ENCODE measurements around the gene GATAD2A. TPM values are rescaled to one million over a fixed set of nuclear protein-coding genes. Genes with fewer than 3 reads are reported as not detected.

The GATAD2A gene
- total RNA-seq, 2 donors from 2014 or later, result 102 to 145 TPM

DNA sequence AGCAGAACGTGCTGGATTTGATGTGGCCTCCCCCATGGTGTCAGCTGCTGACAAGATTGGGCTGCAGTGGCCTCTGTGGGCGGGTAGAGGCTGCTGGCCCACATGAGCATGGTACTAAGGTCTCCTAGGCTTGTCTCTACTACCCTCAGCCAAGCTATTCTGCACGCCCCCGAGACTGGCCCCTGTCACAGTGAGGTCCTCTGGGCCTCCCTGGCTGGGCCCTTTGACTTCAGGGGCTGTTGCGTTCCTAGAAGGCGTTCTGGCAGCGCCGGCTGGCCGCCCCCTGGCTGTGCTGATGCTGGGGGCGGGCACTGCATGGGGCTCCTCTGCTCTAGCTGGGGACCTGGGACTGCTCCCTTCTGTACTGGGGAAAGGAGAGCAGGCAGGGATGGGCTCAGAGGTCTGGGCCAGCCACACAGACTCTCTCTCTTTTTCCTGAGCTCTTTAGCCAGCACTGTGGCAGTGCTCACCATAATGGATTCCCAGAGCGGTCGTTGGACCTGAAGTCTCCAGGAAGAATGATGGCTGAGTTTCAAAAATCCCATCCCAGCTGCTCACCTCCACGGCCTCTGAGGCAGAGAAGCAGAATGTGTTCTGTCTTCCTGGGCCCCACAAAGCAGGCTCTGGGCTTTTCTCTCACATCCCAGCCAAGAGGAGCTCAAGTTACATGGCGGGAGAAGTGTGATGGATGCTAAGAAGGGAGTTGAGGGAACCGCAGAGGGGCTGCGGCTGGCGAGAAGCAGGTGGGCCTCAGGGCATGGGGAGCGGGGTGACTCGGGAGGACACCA lies 77.5 kb downstream of the GATAD2A start:
- no peak for TF ChIP-seq CTCF (IDR thresholded peaks at IDR 0.05)
- peaks cover 6% of the 10 kb centered on the region for H3K4me1 ChIP-seq
- no peaks in the 10 kb centered on the region for H3K9me3 ChIP-seq
- no peak overlapping the region for H3K4me3 ChIP-seq
- no peak overlapping the region for H3K9ac ChIP-seq (ENCODE audit: low read depth in 2 of 2, low read length in 2 of 2)
- H3K27me3 ChIP-seq, result no peaks in the 10 kb centered on the region
- no peak for DNase-seq
- no peaks in the 10 kb centered on the region for H3K36me3 ChIP-seq
- no peak overlapping the region for H3K27ac ChIP-seq
- intact Hi-C loops (cut with DNase I), result no loop called here

DNA sequence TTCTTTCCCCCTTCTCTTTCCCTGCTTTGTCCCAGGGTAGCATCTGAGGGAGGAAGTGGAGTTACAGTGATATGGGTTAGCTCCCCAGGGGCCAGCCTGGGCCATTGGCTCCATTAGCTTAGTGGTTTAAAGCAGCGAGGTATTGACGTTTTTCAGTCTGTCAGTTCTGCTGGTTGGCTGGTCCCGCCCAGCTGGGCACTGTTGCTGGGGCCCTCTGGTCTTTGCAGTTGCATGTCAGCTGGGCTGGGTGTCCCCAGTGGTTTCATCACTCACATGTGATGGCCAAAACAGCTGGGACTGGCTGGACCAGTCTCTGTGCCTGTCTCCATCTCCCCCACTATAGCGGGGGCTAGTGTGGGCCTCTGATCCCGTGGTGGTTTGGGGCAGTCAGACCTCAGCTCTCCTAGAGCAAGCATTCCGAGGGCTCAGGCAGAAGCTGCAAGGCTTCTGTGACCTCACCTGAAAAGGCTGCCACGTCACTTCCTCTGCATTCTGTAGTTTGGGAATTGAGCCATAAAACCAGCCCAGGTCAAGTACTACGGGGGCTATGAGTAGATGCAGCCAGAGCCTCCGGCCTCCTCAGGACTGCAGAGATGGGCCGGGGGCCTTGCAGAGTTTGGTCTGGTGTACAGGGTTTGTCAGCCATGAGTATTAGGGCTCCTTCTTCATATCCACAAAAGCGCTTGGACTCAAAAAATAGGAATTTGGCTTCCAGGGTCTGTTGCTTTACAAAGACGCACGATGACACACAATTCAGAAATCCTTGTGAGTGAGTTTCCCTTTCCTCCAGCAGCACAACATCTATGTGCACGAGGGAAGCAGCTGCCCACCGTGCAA lies 79.9 kb downstream of the GATAD2A start:
- peaks cover 29% of the 10 kb centered on the region for H3K4me1 ChIP-seq
- DNase-seq, result no peak

DNA sequence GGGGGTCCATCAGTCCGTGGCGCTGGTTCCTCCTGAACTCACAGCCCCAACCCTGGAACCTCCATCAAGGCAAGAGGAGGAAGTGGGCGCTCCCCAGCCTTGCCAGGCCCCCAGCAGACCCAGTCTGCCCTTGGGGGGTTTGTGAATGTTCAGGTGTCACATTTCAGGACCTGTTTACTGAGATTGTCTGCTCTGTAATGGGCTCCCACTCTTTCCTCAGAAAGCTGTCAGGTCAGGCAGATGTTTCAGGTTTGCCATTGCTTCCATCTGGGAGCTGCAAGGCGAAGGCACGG lies 80.5 kb downstream of the GATAD2A start:
- Histone ChIP-seq H3K27me3 (no peaks in the 10 kb centered on the region), H3K27ac (no peak overlapping the region), H3K36me3 (no peaks in the 10 kb centered on the region), H3K4me3 (no peak overlapping the region), H3K9me3 (no peaks in the 10 kb centered on the region), H3K9ac (ENCODE audit: low read depth in 2 of 2, low read length in 2 of 2) (no peak overlapping the region), H3K4me1 (peaks cover 29% of the 10 kb centered on the region)
- DNase-seq, result no peak
- TF ChIP-seq CTCF (IDR thresholded peaks at IDR 0.05), result no peak
- intact Hi-C loops (cut with DNase I), result no loop called here

More for the DNA sequence above, 79.9 kb downstream of the GATAD2A start:
- no peaks in the 10 kb centered on the region for H3K27me3 ChIP-seq
- TF ChIP-seq CTCF (IDR thresholded peaks at IDR 0.05), result no peak
- no peaks in the 10 kb centered on the region for H3K36me3 ChIP-seq
- no peak overlapping the region for H3K27ac ChIP-seq
- H3K4me3 ChIP-seq, result no peak overlapping the region
- no peak overlapping the region for H3K9ac ChIP-seq (ENCODE audit: low read depth in 2 of 2, low read length in 2 of 2)
- no peaks in the 10 kb centered on the region for H3K9me3 ChIP-seq
- intact Hi-C loops (cut with DNase I), result no loop called here

- Histone ChIP-seq H3K9me3 (no peaks in the 10 kb centered on the region), H3K27me3 (no peaks in the 10 kb centered on the region), H3K4me1 (peaks cover 29% of the 10 kb centered on the region), H3K27ac (no peak overlapping the region), H3K9ac (ENCODE audit: low read depth in 2 of 2, low read length in 2 of 2) (no peak overlapping the region), H3K36me3 (no peaks in the 10 kb centered on the region), H3K4me3 (no peak overlapping the region)
- DNase-seq, result no peak
- TF ChIP-seq CTCF (IDR thresholded peaks at IDR 0.05), result no peak
- intact Hi-C loops (cut with DNase I), result no loop called here
Observed at GRCh38 chr19:19486343-19487076, 81.0 kb downstream of the GATAD2A start.
